OCI-LY3 (cell line): ENCODE data around the gene PBRM1.

Experiments
- CTCF ChIP-seq: fragments of 200-600, 300-600 bp; sonication (generic); IDR thresholded peaks from 2 replicates; pipeline ENCODE4 v1.5.1; 2014; ENCODE audit warnings: antibody characterized with exemption, low read length, low read depth
- EZH2phosphoT487 ChIP-seq: fragments of 200-600 bp; shearing (Covaris generic); IDR thresholded peaks from 2 replicates; pipeline ENCODE4 v1.6.1; 2018; ENCODE audit warnings: antibody characterized with exemption, mixed run types, low read depth

- no peak for TF ChIP-seq CTCF
- TF ChIP-seq EZH2phosphoT487, result no peak
Observed at GRCh38 chr3:52501046-52501445, 184.7 kb downstream of the PBRM1 start.
